Activated effector memory CD4-positive, alpha-beta T cell treated with anti-CD3 and anti-CD28 coated beads, Interleukin-2, amount 50 U/mL, for 16 hours (primary cell): ENCODE data around the gene KIF16B.

Experiments
- DNase-seq: peaks from one replicate; pipeline ENCODE4 v3.0.0-alpha.2; 2020

Gene KIF16B

GRCh38 chr20:16427571-16427970, 145.7 kb downstream of the KIF16B start:
- no peak for DNase-seq

- DNase-seq: no peak
Observed at GRCh38 chr20:16424780-16425179, 148.5 kb downstream of the KIF16B start.

GRCh38 chr20:16423311-16424212, 149.7 kb downstream of the KIF16B start:
- DNase-seq: no peak

DNA sequence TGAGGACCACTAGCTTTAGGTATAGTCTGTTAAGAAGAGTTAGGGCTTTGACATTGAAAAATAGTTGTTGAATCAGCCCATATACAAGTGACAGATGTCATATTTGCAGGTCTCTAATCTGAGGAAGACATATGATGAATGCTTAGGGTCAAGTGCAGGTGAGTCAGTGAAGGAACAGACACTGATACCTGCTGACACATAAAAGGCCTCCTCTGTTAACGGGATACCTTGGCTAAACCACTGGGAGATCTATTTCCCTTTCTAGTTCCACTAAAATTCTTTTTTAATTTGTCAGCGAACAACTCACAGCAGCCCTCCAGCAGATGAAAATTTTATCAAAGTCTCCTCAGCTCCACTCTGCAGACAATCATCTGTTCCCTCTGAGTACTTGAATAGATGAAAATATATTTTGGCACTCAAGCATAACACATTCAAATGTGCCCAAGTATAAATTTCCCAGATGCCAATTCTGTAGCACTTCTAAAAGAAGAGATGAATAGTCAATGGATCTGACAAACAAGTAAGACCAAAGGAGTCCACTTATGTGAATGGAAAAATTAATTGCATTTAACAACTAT, 154.0 kb downstream of the KIF16B start:
- no peak for DNase-seq

DNA sequence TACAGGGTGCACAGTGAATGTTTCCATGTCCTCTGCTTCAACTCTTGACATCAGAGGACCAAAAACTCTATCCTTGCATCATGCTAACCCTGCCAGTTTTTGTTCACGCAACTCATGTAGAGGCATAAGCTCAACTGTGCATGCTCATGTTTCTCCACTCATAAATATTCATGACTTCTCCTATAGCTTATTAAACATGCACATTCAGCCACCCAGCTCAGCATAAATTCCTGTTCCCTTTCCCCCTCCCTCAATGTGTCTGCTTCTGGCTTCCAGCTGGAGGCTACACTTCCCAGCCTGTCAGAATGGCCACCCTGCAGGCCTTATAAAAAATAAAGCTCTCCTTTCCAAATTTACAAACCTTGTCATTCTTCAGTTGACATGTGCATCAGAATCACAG, 154.6 kb downstream of the KIF16B start:
- DNase-seq: no peak

DNA sequence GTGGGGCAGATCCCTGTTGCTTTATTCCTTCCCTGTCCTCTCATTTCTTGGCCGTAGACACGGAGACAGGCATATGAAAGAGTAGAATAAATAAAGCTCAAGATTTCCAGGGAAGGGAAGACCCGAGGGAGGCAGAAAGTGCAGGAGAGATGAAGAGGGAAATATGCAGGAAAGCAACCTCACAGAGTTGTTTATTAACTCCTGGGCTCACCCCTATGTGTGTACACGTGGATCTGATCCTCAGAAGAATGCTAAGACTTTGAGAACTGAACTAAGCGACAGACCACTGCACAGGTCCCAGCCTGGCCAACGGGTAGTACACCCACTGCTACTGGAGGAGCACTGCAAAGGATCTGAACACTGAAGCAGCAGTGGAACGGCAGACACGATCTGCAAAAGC, 156.2 kb downstream of the KIF16B start:
- no peak for DNase-seq

- no peak for DNase-seq
Observed at GRCh38 chr20:16415071-16416053, 157.9 kb downstream of the KIF16B start.

- no peak for DNase-seq
Observed at GRCh38 chr20:16412906-16413305, 160.3 kb downstream of the KIF16B start.

- DNase-seq: no peak
Observed at GRCh38 chr20:16411361-16411760, 161.9 kb downstream of the KIF16B start.

GRCh38 chr20:16410626-16411025, 162.6 kb downstream of the KIF16B start:
- no peak for DNase-seq

DNA sequence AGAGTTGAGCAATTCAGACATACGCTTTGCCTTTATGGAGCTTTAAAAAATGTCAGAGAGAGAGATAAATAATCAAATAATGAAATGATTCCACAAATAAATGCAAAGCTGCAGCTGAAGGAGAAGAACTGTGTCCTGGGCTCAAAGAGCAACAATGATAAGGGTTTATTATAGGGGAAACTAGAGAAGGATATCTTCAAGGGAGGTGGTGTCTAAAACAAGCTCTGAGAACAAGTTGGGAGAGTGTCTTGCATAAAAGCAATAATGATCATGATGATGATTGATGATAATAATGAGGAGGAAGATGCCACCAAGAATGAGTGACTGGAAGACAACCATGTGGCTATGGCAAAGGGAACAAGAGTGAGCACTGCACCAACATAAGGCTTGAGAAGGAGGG, 164.3 kb downstream of the KIF16B start:
- no peak for DNase-seq

- DNase-seq: no peak
Observed at GRCh38 chr20:16407251-16408067, 165.8 kb downstream of the KIF16B start.

GRCh38 chr20:16405254-16405653, 168.0 kb downstream of the KIF16B start:
- DNase-seq: no peak

GRCh38 chr20:16404640-16405039, 168.6 kb downstream of the KIF16B start:
- DNase-seq: no peak

GRCh38 chr20:16404171-16404570, 169.1 kb downstream of the KIF16B start:
- DNase-seq: no peak

GRCh38 chr20:16400234-16400633, 173.0 kb downstream of the KIF16B start:
- no peak for DNase-seq

GRCh38 chr20:16399801-16400200, 173.4 kb downstream of the KIF16B start:
- no peak for DNase-seq

GRCh38 chr20:16397086-16397485, 176.2 kb downstream of the KIF16B start:
- no peak for DNase-seq

- no peak for DNase-seq
Observed at GRCh38 chr20:16395366-16395765, 177.9 kb downstream of the KIF16B start.

- no peak for DNase-seq
Observed at GRCh38 chr20:16394784-16395183, 178.5 kb downstream of the KIF16B start.

DNA sequence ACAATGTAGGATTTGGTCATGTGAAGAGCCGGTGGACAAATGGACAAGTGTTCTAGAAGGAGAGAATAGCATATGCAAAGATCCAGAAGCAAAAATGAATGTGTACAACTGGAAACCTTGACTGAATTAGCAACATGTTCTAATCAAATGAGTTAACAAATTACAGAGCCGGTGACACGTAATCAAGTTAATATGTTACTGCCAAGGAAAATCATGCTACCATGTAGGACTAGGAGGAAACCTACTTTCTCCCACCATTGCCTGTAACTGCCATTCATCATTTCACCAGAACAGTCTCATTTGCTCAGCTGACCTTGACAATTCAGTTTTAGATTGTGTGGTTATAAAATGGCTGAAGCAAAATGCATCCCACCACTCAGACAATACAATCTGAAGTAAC, 179.4 kb downstream of the KIF16B start:
- DNase-seq: no peak

DNA sequence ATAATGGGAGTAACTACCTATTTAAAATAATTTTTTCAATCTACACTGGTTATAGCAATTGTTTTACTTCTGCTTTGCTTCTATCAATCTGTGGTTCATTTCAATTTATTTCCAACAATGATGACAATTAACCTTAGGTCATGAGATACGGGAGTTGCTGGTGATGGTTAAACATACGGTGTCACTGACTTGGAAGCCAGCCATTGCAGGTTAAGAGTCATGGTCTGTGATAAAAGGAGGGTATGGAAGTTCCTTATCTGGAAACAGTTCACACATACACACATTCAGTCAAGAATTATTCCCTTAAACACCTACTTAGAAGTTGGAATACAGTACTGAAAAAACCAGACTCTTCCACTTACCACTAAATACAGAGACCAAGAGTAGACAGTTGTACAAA, 180.0 kb downstream of the KIF16B start:
- DNase-seq: no peak
